Thyroid gland (tissue), 4 donors: Measurements from ENCODE around the gene COL9A3. TPM values are rescaled to one million over a fixed set of nuclear protein-coding genes. Genes with fewer than 3 reads are reported as not detected.
"Not testable (repeated sequence)": the region's sequence is repeated elsewhere in the genome, so short reads cannot be mapped to it uniquely, and the experiment has no call there.

Experiments
- DNase-seq, 2 donors: peaks; one replicate each; pipeline ENCODE4 v3.0.0-alpha.2; 2019
- H3K27ac ChIP-seq, 3 donors: fragments of 200-600 bp; sonication (generic); 1 replicate in 2 of 3; 2 replicates in 1 of 3; pipeline ENCODE4 v1.5.1; 2016 to 2019; ENCODE audit warnings: mild to moderate bottlenecking in 1 of 3, moderate library complexity in 1 of 3
- H3K27me3 ChIP-seq: fragments of 200-600 bp; sonication (generic); one replicate; pipeline ENCODE4 v1.5.1; 2019
- H3K36me3 ChIP-seq, 2 donors: fragments of 200-600 bp; sonication (generic); one replicate each; pipeline ENCODE4 v1.5.1; 2016 to 2019
- H3K4me1 ChIP-seq, 2 donors: fragments of 200-600 bp; sonication (generic); one replicate each; pipeline ENCODE4 v1.5.1; 2017 to 2019
- H3K4me3 ChIP-seq, 3 donors: fragments of 200-600 bp; sonication (generic); replicated peaks in 1 of 3; 1 replicate in 2 of 3; 2 replicates in 1 of 3; pipeline ENCODE4 v1.5.1; 2016; ENCODE audit warnings: mild to moderate bottlenecking in 1 of 3
- H3K9me3 ChIP-seq: fragments of 200-600 bp; sonication (generic); one replicate; pipeline ENCODE4 v1.5.1; 2017
- POLR2A ChIP-seq, 2 donors: fragments of 450-650 bp; IDR thresholded peaks; one replicate each; pipeline ENCODE4 v1.6.1; 2017; ENCODE audit warnings: antibody characterized with exemption in 2 of 2, mild to moderate bottlenecking in 2 of 2, moderate library complexity in 1 of 2
- WGBS, 2 donors: methylation state at CpG; one replicate each; pipeline ENCODE4 v1.1.5; 2017; 5-methylcytosine and 5-hydroxymethylcytosine counted together
- intact Hi-C: fragments of 100-400 bp; cut with DNase I; formaldehyde crosslinking; loops from one replicate; pipeline ENCODE4 v1.15.1; 2023
- total RNA-seq, 4 donors: library from RNA; depleted of rRNA; stranded (reverse); fragments of >200 nt; gene quantifications; one replicate each; pipeline ENCODE4 v1.2.3, GENCODE V29; 2016
- TF ChIP-seq, protein P1 (sequence below), 6 experiments: fragments of 200-600 bp in 3 of 6; fragments of 450-650 bp in 3 of 6; sonication (generic) in 3 of 6; IDR thresholded peaks; one replicate each; pipeline ENCODE4 v1.5.1; 2016 to 2019; ENCODE audit warnings: antibody characterized with exemption in 6 of 6, mild to moderate bottlenecking in 2 of 6, inconsistent platforms in 1 of 6, moderate library complexity in 1 of 6

COL9A3 gene
- total RNA-seq, 4 donors from 2014 or later: 5.3 to 113 (median 62.8) TPM

DNA sequence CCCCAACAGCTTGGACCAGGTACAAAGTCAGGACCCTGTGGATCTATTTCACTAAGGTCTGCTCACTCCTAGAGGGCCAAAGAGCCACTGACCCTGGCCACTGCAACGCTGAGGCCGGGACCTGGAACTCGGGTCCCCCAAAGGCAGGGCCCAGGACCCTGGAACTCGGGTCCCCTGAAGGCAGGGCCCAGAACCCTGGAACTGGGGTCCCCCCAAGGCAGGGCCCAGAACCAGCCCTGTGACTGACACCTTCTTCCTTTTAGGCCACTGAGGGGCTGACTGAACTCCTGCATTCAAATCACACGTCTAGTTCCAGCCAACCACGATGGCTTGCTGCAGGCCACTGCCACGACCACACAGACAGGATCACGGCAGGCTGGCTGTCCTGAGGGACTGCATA lies 35.3 kb downstream of the COL9A3 start:
- peaks cover 6 to 19% of the 10 kb centered on the region in 2 donors for H3K36me3 ChIP-seq
- WGBS, 2 donors: 85 to 94% methylated on average over 4 to 8 of the region's 8 CpGs

DNA sequence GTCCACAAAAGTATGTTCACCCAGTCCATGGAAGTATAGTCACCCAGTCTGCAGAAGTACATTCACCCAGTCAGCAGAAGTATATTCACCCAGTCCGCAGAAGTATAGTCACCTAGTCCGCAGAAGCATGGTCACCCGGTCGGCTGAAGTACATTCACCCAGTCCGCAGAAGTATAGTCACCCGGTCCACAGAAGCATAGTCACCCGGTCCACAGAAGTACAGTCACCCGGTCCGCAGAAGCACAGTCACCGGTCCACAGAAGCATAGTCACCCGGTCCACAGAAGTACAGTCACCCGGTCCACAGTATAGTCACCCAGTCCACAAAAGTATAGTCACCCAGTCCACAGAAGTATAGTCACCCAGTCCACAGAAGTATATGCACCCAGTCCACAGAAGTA lies 36.0 kb downstream of the COL9A3 start:
- Histone ChIP-seq H3K27ac (no peak overlapping the region), H3K9me3 (no peaks in the 10 kb centered on the region), H3K27me3 (no peaks in the 10 kb centered on the region), H3K4me3 (no peak overlapping the region), H3K4me1 (peaks cover 13 to 18% of the 10 kb centered on the region in 2 donors), H3K36me3 (peaks cover 10 to 20% of the 10 kb centered on the region in 2 donors)
- TF ChIP-seq, protein P1, sequence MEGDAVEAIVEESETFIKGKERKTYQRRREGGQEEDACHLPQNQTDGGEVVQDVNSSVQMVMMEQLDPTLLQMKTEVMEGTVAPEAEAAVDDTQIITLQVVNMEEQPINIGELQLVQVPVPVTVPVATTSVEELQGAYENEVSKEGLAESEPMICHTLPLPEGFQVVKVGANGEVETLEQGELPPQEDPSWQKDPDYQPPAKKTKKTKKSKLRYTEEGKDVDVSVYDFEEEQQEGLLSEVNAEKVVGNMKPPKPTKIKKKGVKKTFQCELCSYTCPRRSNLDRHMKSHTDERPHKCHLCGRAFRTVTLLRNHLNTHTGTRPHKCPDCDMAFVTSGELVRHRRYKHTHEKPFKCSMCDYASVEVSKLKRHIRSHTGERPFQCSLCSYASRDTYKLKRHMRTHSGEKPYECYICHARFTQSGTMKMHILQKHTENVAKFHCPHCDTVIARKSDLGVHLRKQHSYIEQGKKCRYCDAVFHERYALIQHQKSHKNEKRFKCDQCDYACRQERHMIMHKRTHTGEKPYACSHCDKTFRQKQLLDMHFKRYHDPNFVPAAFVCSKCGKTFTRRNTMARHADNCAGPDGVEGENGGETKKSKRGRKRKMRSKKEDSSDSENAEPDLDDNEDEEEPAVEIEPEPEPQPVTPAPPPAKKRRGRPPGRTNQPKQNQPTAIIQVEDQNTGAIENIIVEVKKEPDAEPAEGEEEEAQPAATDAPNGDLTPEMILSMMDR (IDR thresholded peaks at IDR 0.05): no peak
- no peak for TF ChIP-seq POLR2A (IDR thresholded peaks at IDR 0.05)
- 85 to 94% methylated on average over 12 of the region's 12 CpGs for WGBS, 2 donors
- intact Hi-C loops: no loop called here
- no peak for DNase-seq

More for the DNA sequence above, 35.3 kb downstream of the COL9A3 start:
- no peak for DNase-seq
- Histone ChIP-seq H3K27me3 (no peaks in the 10 kb centered on the region), H3K4me1 (peaks cover 16 to 21% of the 10 kb centered on the region in 2 donors), H3K9me3 (no peaks in the 10 kb centered on the region), H3K27ac (no peak overlapping the region), H3K4me3 (no peak overlapping the region)
- intact Hi-C loops: no loop called here
- TF ChIP-seq POLR2A (IDR thresholded peaks at IDR 0.05): no peak
- TF ChIP-seq, protein P1 (IDR thresholded peaks at IDR 0.05): no peak

DNA sequence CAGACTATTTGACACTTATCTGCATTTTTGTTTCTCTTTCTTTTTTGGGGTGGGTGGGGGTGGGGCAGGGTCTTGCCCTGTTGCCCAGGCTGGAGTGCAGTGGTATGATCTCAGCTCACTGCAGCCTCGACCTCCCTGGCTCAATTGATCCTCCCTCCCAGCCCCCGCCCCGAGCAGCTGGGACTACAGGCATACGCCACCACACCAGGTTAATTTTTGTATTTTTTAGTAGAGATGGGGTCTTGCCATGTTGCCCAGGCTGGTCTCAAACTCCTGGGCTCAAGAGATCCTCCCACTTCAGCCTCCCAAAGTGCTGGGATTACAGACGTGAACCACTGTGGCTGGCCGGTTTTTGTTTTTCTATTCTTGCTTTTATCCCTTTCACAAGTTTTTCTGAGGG lies 36.5 kb downstream of the COL9A3 start:
- H3K4me3 ChIP-seq, H3K27ac ChIP-seq, DNase-seq, H3K27me3 ChIP-seq, intact Hi-C loops, H3K9me3 ChIP-seq: not testable (repeated sequence)
- H3K4me1 ChIP-seq: peaks cover 9 to 13% of the 10 kb centered on the region in 2 donors
- peaks cover 10 to 20% of the 10 kb centered on the region in 2 donors for H3K36me3 ChIP-seq
- 93% methylated on average over 6 of the region's 6 CpGs for WGBS, 2 donors

DNA sequence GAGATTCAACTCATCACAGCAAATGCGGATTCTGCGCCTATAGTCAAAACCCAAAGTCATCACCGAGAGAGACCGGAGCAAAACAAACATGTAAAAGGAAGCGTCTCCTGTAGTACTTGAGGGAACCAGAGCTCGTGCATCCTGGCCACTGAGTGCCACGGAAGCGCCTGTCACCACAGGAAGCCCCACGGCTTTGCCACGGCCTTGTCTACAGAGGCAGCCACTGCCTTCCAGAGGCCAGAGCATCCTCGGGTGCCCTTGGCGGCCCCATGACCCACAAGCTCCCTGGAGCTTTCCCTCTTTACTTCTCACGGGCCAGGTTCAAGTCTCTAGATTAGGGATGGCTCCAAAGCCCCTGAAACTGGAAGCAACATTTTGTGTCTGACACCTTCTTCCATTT lies 37.3 kb downstream of the COL9A3 start:
- WGBS, 2 donors: 92 to 96% methylated on average over 11 to 13 of the region's 13 CpGs
- Histone ChIP-seq H3K27me3 (no peaks in the 10 kb centered on the region), H3K27ac (no peak overlapping the region), H3K36me3 (peaks cover 10 to 20% of the 10 kb centered on the region in 2 donors), H3K4me3 (no peak overlapping the region), H3K4me1 (peaks cover 1 to 9% of the 10 kb centered on the region in 2 donors), H3K9me3 (no peaks in the 10 kb centered on the region)
- TF ChIP-seq, protein P1 (IDR thresholded peaks at IDR 0.05): no peak
- TF ChIP-seq POLR2A (IDR thresholded peaks at IDR 0.05): no peak
- DNase-seq: no peak
- intact Hi-C loops: no loop called here

DNA sequence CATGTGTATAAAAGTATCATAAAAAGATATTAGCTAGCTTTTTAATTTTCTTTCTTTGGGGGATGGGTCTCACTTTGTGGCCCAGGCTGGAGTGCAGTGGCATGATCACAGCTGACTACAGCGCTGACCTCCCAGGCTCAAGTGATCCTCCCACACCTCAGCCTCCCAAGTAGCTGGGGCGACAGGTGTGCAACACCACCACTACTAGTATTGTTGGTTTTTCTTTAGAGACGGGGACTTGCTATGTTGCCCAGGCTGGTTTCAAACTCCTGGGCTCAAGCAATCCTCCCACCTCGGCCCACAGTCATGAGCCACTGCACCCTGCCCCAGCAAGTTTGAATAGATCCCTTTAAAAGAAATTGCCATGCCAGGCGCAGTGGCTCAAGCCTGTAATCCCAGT lies 38.3 kb downstream of the COL9A3 start:
- Histone ChIP-seq H3K4me1 (peaks cover 6 to 14% of the 10 kb centered on the region in 2 donors), H3K4me3 (no peak overlapping the region), H3K27me3 (no peaks in the 10 kb centered on the region), H3K36me3 (peaks cover 10 to 20% of the 10 kb centered on the region in 2 donors), H3K27ac (no peak overlapping the region), H3K9me3 (no peaks in the 10 kb centered on the region)
- no peak for DNase-seq
- TF ChIP-seq POLR2A (IDR thresholded peaks at IDR 0.05): no peak
- TF ChIP-seq, protein P1 (IDR thresholded peaks at IDR 0.05): no peak
- WGBS, 2 donors: 95 to 100% methylated on average over 5 of the region's 5 CpGs
- intact Hi-C loops: no loop called here
